ENCODE results near the gene FAM118A.
A peak's percentile ranks its signal among the peaks of the same experiment; 100 is the strongest.
"Not testable (repeated sequence)": the region's sequence is repeated elsewhere in the genome, so short reads cannot be mapped to it uniquely, and the experiment has no call there.

FAM118A gene

DNA sequence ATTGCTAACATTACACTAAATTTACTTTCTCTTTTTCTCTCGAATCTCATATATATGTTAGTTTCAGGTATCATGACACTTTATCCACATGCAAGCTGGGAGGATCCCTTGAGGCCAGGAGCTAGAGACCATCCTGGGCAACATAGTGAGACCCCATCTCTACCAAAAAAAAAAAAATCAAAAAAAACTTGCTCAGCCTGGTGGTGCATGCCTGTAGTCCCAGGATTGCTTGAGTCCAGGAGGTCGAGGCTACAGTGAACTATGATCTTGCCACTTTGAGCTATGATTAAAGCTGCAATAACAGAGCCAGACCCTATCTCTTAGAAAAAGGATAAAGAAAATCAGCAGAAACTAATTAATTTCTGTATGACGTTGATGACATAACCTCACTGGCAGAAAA lies 28.7 kb upstream of the FAM118A start:
- no peak for DNase-seq (ENCODE audit: low read depth in 2 of 2)

DNA sequence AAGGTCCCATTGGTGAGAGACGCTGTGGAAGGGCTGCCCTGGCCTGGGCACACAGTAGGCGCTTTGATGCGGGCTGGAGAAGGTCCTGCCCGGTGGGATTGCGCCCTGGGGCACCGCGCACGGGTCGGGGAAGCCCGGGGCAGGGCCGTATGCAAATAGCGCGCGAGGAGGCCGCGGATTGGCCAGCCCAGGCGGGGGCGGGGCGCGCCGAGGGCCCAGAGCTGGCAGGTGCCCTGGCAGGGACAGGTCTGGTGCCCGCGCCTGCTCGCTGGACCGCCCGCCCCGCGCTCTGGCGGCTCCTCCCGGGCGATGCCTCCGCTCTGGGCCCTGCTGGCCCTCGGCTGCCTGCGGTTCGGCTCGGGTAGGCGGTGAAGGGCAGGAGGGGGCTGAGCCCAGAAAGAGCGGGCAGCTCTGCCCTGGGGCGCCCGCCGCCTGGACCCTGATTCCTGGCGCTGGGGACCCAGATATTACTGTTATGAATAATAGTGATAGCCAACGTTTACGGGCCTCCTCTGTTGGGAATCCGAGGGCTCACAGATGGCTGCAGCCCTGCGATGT lies 24.9 kb upstream of the FAM118A start, which contains the start of gene UPK3A:
UPK3A (plus strand) TSS at position 245 of the 558 bp plus-strand sequence; CDS start at position 310, 65 bp downstream.
- no peak for DNase-seq (ENCODE audit: low read depth in 2 of 2)

DNA sequence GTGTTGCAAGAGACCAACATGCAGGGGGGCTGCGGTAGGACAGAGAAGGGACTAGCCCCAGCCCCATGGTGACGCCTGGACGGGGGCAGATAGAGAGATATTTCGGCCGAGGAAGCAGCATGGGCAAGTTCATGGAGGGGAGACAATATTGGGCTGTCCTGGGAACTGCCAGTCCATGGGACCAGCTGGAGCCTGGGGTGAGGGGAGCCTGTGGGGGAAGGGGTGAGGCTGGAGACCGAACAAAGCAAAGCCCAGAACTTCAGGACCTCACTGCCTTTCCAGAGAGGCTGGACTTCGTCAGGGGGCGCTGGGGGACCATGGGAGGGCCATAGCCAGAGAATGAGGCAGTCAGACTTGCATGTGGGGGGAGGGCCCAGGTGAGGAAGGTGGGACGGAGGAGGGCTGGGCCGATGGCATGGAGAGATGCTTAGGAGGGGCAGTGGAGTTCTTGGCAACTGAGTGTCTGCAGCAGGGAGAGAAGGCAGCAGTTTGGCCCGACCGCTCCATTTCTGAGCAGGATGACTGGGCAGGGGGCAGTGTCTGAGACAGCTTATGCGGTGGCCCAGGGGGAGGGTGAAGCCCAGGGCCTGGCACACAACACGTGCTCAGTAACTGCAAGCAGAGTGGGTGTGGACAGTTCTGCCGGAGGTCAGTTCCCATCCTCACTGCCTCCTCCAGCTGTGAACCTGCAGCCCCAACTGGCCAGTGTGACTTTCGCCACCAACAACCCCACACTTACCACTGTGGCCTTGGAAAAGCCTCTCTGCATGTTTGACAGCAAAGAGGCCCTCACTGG lies 24.3 kb upstream of the FAM118A start:
- no peak for DNase-seq (ENCODE audit: low read depth in 2 of 2)

DNA sequence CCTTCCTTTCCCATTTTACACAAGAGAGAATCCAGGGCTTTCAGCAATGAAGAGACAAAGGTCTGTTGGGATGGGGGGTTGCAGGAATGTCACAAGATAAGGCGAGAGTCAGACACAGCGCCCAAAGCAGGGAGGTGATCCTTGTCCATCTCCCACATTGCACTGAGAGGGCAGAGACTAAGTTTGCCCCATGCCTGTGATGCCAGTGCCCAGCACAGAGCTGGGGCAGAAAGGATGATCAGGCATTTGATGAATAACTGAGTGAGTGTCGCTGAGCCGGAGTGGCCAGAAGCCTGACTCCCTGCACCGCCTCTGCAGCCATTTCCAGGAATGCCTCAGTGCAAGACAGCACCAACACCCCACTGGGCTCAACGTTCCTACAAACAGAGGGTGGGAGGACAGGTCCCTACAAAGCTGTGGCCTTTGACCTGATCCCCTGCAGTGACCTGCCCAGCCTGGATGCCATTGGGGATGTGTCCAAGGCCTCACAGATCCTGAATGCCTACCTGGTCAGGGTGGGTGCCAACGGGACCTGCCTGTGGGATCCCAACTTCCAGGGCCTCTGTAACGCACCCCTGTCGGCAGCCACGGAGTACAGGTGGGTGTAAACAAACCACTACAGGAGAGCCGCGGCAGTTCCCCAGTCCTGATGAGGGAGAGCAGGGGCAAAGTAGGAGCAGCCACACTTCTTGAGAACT lies 22.7 kb upstream of the FAM118A start:
- no peak for DNase-seq (ENCODE audit: low read depth in 2 of 2)

DNA sequence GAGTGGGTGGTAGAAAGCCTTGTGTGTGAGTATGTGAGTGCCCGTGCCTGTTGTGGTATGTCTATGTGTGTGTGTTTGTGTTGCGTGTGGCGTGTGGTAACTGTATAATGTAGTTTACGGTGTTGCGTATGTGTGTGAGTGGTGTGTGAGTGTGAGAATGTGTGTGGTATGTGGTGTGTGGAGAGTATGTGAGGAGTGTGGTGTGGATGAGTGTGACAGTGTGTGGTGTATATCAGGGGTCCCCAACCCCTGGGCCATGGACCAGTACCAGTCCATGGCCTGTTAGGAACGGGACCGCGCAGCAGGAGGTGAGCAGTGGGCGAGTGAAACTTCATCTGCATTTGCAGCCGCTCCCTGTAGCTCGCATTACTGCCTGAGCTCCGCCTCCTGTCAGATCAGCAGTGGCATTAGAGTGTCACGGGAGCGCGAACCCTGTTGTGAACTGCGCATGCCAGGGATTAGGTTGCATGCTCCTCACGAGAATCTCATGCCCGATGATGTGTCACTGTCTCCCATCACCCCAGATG lies 19.3 kb upstream of the FAM118A start:
- DNase-seq (ENCODE audit: low read depth in 2 of 2), result peak; percentile 42 to 45

DNA sequence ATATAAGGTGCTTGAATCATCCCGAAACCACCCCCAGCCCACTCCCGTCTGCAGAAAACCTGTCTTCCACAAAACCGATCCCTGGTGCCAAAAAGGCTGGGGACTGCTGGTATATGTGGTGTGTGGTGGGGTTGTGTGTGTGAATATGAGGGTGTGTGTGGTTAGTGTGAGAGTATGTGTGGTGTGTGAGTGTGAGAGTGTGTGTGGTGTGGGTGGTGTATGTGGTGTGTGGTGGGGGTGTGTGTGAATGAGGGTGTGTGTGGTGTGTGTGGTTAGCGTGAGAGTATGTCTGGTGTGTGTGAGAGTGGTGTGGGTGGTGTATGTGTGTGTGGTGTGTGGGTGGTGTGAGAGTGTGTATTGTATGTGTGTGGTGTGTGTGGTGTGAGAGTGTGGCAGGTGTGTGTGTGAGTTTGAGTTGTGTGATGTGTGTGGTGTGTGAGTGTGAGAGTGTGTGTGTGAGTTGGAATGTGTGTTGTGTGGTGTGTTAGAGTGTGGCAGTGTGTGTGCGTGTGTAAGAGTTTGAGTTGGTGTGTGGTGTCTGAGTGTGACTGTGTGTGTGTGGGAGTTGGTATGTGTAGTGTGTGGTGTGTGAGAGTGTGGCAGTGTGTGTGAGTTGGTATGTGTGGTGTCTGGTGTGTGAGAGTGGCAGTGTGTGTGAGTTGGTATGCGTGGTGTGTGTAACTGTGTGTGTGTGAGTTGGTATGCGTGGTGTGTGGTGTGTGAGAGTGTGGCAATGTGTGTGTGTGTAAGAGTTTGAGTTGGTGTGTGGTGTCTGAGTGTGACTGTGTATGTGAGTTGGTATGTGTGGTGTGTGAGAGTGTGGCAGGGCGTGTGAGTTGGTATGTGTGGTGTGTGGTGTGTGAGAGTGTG lies 18.4 kb upstream of the FAM118A start:
- no peak for DNase-seq (ENCODE audit: low read depth in 2 of 2)

DNA sequence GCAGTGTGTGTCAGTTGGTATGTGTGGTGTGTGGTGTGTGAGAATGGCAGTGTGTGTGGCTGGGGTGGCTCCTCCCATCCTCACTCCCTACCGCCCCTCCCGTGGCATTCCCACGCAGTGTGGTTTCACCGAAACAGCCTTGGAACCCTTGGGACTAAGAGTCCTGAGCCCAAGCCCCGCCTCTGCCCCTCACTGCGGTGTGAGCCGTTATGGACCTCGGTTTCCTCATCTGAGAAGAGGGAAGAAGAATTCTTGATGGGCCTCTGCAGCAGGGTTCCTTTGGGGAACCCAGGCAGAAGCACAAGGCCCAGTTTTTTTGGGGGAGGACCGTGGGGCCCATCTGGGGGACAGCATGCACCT lies 17.8 kb upstream of the FAM118A start:
- no peak for DNase-seq (ENCODE audit: low read depth in 2 of 2)

DNA sequence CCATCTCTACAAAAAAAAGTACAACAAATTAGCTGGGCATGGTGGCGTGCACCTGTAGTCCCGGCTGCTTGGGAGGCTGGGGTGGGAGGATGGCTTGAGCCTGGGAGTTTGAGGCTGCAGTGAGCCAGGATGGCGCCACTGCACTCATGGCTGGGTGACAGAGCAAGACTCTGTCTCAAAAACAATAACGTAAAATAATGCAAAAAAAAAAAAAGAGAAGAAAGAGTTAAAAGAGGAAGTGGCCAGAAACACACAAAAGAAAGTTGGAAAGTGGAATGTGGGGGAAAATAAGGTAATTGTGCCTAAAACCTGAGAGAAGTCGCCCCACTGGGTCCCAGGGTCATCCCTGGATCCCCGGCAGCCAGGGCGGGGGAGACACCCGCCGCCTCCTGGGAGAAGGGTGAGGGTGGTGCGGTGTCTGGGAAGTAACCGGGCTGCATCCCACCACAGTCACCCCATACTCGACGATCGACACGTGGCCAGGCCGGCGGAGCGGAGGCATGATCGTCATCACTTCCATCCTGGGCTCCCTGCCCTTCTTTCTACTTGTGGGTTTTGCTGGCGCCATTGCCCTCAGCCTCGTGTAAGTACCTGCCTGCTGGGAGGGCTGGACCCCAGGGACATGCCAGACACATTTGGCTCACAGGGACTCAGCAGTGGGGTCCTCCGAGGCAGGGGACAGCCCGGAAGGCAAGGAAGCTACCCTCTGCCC lies 16.8 kb upstream of the FAM118A start:
- no peak for DNase-seq (ENCODE audit: low read depth in 2 of 2)

DNA sequence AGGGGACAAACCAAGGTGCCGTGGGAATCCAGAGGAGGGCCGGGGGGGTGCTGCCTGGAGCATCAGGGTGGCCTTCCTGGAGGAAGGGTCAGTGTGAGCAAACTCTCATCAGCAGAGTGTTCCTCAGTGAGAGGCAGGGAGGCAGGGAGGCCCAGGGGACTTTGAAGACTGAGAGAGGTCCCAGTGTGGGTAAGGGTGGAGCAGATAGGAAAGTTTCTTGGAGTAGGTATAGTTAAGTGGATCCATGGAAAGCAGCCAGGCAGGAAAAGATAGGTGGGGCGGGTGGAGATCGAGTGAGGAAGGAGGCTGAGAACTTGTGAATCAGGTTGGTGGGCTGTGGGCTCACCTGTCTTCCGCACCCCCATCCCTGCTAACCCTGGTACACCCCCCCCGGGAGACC lies 15.7 kb upstream of the FAM118A start:
- no peak for DNase-seq (ENCODE audit: low read depth in 2 of 2)

DNA sequence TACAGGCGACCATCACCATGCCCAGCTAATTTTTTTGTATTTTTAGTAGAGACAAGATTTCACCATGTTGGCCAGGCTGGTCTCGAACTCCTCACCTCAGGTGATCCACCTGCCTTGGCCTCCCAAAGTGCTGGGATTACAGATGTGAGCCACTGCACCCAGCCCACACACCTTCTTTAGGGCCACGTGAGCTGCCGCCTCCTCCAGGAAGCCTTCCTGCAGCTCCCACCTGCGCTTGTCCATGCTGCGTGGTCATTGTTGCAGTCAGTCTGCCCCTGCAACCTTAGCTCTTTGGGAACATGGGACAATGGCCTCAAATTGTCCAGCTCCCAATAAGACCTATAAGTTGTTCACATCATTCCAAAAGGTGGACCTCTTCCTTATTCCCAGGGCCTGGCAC lies 14.7 kb upstream of the FAM118A start:
- DNase-seq (ENCODE audit: low read depth in 2 of 2), result not testable (repeated sequence)

DNA sequence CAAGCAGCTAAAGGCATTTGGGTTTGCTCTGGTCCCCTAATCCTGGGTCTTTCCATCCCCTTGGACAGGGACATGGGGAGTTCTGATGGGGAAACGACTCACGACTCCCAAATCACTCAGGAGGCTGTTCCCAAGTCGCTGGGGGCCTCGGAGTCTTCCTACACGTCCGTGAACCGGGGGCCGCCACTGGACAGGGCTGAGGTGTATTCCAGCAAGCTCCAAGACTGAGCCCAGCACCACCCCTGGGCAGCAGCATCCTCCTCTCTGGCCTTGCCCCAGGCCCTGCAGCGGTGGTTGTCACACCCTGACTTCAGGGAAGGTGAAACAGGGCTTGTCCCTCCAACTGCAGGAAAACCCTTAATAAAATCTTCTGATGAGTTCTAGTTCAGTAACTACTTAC lies 14.2 kb upstream of the FAM118A start:
- no peak for DNase-seq (ENCODE audit: low read depth in 2 of 2)

DNA sequence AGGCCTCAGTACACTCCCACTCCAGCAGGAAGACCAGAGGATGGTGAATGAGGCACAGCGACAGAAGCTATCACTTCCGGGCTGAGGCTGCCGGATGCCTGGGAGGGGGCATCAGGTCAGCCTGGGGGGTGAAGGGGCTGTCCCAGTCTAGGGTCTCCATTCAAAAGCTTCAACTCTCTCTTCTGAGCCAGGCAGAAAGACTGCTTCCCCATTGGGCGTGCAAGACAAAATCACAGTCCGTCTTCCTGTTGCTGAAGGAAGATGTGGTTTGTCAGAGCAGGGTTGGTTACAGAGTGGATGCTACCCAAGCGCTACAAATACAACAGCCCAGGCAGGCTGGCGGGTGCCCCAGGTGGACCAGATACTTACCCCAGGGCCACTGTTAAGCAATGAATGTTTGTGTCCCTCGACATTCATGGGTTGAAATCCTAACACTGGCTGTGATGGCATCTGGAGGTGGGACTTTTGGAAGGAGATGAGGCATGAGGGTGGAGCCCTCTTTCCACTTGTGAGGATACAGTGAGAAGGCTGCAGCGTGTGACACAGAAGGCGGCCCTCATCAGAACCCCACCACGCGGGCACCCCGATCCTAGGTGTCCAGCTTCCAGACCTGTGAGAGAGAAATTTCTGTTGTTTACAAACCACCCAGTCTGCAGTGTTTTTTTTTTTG lies 13.0 kb upstream of the FAM118A start:
- no peak for DNase-seq (ENCODE audit: low read depth in 2 of 2)

DNA sequence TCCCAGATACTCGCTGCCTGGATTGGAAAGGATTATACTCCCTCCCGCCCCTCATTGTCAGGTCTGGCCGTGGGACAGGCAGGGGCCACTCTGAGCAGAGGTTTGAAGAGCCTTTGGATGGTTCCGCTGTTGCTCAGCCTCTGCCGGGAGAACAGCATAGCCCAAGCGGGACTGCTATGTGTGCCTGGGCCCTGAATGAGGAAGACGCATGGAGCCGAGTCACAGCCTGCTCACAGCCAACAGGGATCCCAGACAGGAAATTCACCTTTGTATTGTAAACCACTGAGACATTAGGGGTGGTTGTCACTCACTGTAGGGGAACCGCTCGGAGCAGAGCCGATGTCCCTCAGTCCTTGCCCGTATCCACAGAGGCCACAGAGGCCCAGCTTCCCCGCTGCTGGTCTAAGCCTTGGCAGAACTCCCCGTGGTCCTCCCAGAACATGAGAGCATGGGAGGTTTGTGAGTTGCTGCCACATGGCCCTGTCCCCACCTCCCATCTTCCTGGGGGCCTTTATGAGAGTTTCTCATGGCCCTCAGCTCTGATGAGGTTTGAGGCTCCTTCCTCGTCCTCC lies 10.7 kb upstream of the FAM118A start:
- no peak for DNase-seq (ENCODE audit: low read depth in 2 of 2)

DNA sequence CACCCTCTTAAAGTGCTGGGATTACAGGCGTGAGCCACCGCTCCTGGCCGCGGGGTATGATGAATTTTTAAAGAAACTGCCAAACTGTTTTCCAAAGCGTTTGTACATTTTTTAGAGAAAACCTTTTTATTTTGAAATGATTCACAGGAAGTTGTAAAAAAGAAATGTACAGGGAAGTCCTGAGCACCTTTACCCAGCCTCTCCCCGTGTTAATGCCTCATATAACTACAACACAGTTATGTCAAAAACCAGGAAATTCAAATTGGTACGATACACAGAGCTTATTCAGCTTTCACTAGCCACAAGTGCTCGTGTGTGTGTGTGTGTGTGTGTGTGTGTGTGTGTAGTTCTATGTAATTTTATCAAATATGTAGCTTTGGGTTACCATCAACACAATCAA lies 7.0 kb upstream of the FAM118A start:
- no peak for DNase-seq (ENCODE audit: low read depth in 2 of 2)

DNA sequence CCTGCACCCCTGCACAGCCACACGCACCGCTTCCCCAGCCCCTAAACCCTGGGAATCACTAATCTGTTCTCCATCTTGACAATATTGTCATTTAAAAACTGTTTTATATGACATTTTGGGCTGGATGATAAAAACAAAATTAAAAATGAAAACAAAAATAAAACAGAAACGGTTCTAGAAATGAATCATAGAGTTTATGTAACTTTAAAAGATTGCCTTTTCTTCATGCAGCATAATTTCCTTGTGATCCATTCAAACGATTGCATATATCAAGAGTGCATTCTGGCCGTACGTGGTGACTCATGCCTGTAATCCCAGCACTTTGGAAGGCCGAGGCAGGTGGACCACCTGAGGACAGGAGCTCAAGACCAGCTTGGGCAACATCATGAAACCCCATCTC lies 6.6 kb upstream of the FAM118A start:
- no peak for DNase-seq (ENCODE audit: low read depth in 2 of 2)

DNA sequence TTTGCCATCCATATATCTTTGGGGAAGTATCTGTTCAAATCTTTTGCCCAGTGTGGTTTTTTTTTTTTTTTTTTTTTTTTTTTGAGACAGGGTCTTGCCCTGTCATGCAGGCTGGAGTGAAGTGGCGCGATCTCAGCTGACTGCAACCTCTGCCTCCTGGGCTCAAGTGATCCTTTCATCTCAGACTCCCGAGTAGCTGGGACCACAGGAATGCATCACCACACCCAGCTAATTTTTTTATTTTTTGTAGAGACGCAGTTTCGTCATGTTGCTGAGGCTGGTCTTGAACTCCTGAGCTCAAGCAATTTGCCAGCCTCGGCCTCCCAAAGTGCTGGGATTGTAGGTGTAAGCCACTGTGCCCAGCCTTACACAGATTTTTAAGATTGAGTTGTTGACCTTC lies 4.8 kb upstream of the FAM118A start:
- DNase-seq (ENCODE audit: low read depth in 2 of 2), result no peak

DNA sequence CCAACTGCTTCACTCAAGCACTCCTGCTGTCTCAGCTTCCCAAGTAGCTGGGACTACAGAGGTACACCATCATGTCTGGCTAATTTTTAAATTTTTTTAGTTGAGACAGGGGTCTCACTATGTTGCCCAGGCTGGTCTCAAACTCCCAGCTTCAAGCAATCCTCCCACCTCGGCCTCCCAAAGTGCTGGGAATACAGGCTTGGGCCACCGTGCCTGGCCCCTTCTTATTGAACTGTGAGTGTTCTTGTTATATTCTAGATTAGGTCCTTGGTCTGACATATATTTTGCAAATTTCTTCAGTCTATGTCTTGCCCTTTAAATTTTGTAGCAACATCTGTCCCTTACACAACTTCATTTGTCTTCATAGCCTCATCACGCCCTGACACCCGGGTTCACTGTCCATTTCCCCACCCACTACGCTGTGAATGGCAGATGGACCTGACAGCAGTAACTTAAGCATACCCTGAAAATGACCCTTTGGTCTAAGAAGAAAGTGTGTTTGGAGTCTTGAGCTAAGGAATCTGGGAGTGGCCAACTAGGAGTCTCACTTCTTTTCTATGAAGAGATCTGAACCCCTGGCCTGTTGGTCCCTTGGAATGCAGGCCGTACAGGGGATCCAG lies 4.2 kb upstream of the FAM118A start:
- no peak for DNase-seq (ENCODE audit: low read depth in 2 of 2)

DNA sequence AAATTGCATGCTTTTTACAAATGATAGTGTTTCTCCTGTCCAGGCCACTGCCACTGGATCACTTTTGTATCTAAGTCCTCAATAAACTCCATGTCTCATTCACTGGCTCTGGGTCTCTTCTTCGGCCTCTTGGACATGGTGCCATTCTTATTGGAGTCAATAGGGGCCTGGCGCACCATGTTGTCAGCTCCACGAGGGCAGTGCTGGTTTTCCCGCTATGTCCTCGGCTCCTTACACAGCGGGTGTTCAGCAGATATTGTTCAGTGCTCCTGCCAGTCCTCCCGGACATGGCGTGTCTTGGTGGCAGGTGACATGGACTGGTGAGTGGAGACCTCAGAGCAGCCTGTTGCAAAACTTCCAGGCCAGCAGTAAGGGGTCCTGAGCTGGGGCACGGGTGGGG lies 3.6 kb upstream of the FAM118A start:
- no peak for DNase-seq (ENCODE audit: low read depth in 2 of 2)

DNA sequence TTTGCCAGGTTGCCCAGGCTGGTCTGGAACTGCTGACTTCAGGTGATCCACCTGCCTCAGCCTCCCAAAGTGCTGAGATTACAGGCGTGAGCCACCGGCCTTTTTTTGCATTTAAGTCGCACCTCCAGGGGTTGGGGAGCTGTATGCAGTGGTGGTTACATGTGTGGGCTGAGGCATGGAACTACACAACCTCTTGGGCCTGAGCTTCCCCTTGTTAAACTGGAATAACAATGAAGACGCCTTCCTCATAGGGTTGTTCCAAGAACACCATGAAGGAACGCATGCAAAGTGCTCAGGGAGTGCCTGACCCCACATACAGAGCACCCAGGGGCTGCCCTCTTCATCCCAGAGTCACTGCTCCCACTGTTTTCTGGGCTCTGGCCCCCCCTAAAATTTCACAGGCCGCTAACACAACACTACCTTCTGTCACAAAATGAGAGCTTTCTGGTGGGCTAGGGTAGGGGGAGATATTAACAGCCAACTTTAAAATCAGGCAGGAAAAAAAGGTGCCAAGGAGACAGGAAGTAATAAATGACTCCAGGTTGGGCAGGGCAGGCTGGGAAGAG lies 1.3 kb upstream of the FAM118A start:
- no peak for DNase-seq (ENCODE audit: low read depth in 2 of 2)

Measured in fibroblast of skin of left biceps (primary cell).